Measurements from ENCODE around the gene NDC80. TPM values are rescaled to one million over a fixed set of nuclear protein-coding genes. Genes with fewer than 3 reads are reported as not detected.

Gene NDC80
- total and polyA plus RNA-seq, 9 of the 15 experiments (the other 6 are each of a cell fraction or from before 2014, with no cell fraction given): 65.2 to 97.9 (median 83.3) TPM

DNA sequence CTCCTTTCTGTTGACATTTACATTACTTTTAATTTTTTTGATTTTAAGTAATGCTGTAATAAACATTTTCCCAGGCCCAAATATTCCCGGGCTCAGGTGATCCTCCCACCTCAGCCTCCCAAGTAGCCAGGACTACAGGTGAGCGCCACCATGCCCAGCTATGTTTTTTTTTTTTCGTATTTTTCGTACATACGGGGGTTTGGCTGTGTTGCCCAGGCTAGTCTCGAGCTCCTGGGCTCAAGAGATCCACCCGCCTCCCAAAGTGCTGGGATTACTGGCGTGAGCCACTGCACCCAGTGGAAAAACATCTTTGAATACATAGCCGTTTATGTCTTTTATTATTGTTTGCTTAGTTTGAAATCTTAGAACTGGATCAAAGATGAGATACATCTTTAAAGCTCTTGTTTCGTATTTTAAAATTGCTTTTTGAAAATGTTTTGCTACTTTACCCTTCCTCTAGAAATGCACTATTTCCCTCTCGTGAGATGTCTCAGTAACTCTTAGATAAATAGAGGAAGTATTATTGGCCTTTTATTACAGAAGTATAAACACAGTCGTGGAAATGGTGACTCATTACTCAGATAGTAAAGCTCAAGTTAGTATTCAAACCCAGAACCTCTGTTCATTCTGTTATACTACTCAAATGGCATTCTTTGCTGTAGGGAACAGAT is 86.6 kb downstream of the NDC80 start (continued):
- TF ChIP-seq, protein P1, sequence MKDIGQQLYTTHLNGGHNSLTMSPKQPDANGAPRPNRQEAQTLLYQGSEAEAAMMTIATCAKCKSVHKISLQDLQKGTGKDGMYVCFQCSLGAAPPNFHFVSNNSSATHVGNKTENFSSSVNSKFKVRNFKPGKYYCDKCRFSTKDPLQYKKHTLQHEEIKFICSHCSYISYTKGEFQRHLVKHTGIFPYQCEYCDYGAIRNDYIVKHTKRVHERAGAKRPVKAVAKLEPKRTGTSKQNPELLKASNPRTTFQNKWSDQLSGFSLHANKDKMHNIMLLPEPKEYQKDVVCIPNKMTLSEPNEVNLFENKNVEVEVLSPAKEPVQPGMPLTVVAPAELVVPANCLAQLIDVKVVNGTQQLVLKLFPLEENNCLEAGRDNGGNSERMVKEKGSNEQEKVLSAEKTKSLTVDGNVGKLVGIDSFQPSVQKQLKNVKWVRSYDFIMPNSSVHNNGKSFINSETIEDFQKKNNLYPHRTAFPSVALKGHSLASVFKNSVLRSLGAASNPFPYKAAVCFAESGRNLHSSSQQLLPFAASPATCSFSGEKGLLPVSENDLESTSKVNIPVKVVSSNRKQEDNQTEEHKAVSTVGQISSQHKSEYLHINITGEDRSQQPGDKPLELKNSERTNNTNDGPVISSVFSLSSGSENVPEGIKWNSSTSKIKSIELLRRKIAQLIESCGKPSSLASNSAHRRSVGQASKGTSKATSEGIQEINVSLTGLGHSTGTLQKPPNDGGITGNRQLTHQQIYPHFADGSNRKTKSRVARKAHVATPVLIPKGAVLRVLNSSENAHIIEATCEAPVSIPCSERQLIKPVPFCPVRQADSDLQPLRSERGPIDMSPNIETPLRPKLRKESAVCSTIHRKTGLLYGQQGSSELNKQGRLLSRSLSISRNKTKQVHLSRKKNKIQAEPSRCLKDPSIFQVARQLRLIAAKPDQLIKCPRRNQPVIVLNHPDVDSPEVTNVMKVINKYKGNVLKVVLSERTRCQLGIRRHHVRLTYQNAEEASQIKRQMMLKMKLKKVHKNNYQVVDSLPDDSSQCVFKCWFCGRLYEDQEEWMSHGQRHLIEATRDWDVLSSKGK (CRISPR knock-in tag; IDR thresholded peaks at IDR 0.05): no peak
- TF ChIP-seq CXXC5 (CRISPR knock-in tag; IDR thresholded peaks at IDR 0.05): 0 out of 2 replicates have a peak, but pooled peaks have one; percentile 7
- TF ChIP-seq POLR2A (conservative IDR thresholded peaks at IDR 0.05): no peak
- no peak for TF ChIP-seq ZNF764 (CRISPR knock-in tag; IDR thresholded peaks at IDR 0.05; ENCODE audit: low read depth)
- 0 out of 2 replicates have a peak, but pooled peaks have one; percentile 40 for TF ChIP-seq ZEB2 (IDR thresholded peaks at IDR 0.05)
- TF ChIP-seq, protein P2, sequence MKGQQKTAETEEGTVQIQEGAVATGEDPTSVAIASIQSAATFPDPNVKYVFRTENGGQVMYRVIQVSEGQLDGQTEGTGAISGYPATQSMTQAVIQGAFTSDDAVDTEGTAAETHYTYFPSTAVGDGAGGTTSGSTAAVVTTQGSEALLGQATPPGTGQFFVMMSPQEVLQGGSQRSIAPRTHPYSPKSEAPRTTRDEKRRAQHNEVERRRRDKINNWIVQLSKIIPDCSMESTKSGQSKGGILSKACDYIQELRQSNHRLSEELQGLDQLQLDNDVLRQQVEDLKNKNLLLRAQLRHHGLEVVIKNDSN (CRISPR knock-in tag; IDR thresholded peaks at IDR 0.05): no peak
- no peak for TF ChIP-seq PHB2 (IDR thresholded peaks at IDR 0.05; ENCODE audit: low read depth)
- TF ChIP-seq ZBTB7A (IDR thresholded peaks at IDR 0.05; ENCODE audit: borderline replicate concordance, control insufficient read depth, low read depth, low read length): no peak
- no peak for TF ChIP-seq EP400 (IDR thresholded peaks at IDR 0.05)
- TF ChIP-seq TGIF2 (CRISPR knock-in tag; IDR thresholded peaks at IDR 0.05): no peak
- TF ChIP-seq ZNF445 (CRISPR knock-in tag; IDR thresholded peaks at IDR 0.05; ENCODE audit: low read depth): no peak
- TF ChIP-seq, protein P3, sequence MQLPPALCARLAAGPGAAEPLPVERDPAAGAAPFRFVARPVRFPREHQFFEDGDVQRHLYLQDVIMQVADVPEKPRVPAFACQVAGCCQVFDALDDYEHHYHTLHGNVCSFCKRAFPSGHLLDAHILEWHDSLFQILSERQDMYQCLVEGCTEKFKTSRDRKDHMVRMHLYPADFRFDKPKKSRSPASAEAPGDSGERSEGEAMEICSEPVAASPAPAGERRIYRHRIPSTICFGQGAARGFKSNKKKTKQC (CRISPR knock-in tag; IDR thresholded peaks at IDR 0.05): no peak
- TF ChIP-seq, protein P4, sequence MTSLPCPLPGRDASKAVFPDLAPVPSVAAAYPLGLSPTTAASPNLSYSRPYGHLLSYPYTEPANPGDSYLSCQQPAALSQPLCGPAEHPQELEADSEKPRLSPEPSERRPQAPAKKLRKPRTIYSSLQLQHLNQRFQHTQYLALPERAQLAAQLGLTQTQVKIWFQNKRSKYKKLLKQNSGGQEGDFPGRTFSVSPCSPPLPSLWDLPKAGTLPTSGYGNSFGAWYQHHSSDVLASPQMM (CRISPR knock-in tag; IDR thresholded peaks at IDR 0.05): no peak
- TF ChIP-seq SMARCE1 (IDR thresholded peaks at IDR 0.05): peak; percentile 92
- no peak for TF ChIP-seq ZNF76 (CRISPR knock-in tag; IDR thresholded peaks at IDR 0.05; ENCODE audit: borderline replicate concordance)
- TF ChIP-seq, protein P5, sequence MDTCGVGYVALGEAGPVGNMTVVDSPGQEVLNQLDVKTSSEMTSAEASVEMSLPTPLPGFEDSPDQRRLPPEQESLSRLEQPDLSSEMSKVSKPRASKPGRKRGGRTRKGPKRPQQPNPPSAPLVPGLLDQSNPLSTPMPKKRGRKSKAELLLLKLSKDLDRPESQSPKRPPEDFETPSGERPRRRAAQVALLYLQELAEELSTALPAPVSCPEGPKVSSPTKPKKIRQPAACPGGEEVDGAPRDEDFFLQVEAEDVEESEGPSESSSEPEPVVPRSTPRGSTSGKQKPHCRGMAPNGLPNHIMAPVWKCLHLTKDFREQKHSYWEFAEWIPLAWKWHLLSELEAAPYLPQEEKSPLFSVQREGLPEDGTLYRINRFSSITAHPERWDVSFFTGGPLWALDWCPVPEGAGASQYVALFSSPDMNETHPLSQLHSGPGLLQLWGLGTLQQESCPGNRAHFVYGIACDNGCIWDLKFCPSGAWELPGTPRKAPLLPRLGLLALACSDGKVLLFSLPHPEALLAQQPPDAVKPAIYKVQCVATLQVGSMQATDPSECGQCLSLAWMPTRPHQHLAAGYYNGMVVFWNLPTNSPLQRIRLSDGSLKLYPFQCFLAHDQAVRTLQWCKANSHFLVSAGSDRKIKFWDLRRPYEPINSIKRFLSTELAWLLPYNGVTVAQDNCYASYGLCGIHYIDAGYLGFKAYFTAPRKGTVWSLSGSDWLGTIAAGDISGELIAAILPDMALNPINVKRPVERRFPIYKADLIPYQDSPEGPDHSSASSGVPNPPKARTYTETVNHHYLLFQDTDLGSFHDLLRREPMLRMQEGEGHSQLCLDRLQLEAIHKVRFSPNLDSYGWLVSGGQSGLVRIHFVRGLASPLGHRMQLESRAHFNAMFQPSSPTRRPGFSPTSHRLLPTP (IDR thresholded peaks at IDR 0.05; ENCODE audit: borderline replicate concordance, extremely low read depth, insufficient read length): no peak
- TF ChIP-seq PTBP1 (IDR thresholded peaks at IDR 0.05; ENCODE audit: low read depth, low read length): no peak
- 0 out of 2 replicates have a peak, but pooled peaks have one; percentile 30 for TF ChIP-seq MIER1 (IDR thresholded peaks at IDR 0.05; ENCODE audit: low read depth)
- no peak for TF ChIP-seq XRCC4 (IDR thresholded peaks at IDR 0.05; ENCODE audit: extremely low read depth, insufficient read depth, insufficient read length)
- no peak; the same call in 1 of the 2 replicates for TF ChIP-seq NBN (IDR thresholded peaks at IDR 0.05; ENCODE audit: low read depth)
- TF ChIP-seq DIDO1 (tag; IDR thresholded peaks at IDR 0.05; ENCODE audit: low read depth): no peak

Data from K562 (cell line).